K562 (cell line): ENCODE results near the gene CCNYL1. TPM values are rescaled to one million over a fixed set of nuclear protein-coding genes. Genes with fewer than 3 reads are reported as not detected.

Experiments used
- C11orf30 ChIP-seq: fragments of 450-650 bp; IDR thresholded peaks from 2 replicates; pipeline ENCODE4 v1.6.1; 2016; ENCODE audit warnings: low read depth, mild to moderate bottlenecking
- DACH1 ChIP-seq: fragments of 450-650 bp; IDR thresholded peaks from 2 replicates; pipeline ENCODE4 v1.6.1; 2018; ENCODE audit not compliant: partially characterized antibody
- KAT7 ChIP-seq: sonication (generic); formaldehyde crosslinking; IDR thresholded peaks from 2 replicates; pipeline ENCODE4 v1.8.0; 2022; ENCODE audit warnings: missing genetic modification reagents, mild to moderate bottlenecking, borderline replicate concordance
- KLF13 ChIP-seq: fragments of 450-650 bp; IDR thresholded peaks from 2 replicates; pipeline ENCODE4 v1.6.1; 2016; ENCODE audit warnings: missing genetic modification characterization, low read depth, mild to moderate bottlenecking, missing compliant biosample characterization, moderate library complexity, borderline replicate concordance
- RBM25 ChIP-seq: fragments of 200-400 bp; formaldehyde crosslinking; IDR thresholded peaks from 2 replicates; pipeline ENCODE4 v1.6.1; 2018; ENCODE audit warnings: low read length, low read depth, moderate library complexity; ENCODE audit not compliant: severe bottlenecking
- TAF1 ChIP-seq: IDR thresholded peaks from 2 replicates; pipeline ENCODE4 v1.6.1; 2011; ENCODE audit warnings: mild to moderate bottlenecking, low read length, moderate library complexity; ENCODE audit not compliant: insufficient read depth, control insufficient read depth, severe bottlenecking; ENCODE audit errors: extremely low read depth
- ZNF76 ChIP-seq: fragments of 250-450 bp; sonication (Bioruptor Pico); IDR thresholded peaks from 2 replicates; pipeline ENCODE4 v1.4.0; 2020; ENCODE audit warnings: mild to moderate bottlenecking, moderate library complexity, borderline replicate concordance
- polyA plus RNA-seq, 8 experiments: library from polyadenylated mRNA; depleted of rRNA in 4 of 8; stranded (reverse) in 5 of 8; unstranded in 3 of 8; fragments of >200 nt; fragmentation: Nextera tagmentation in 2 of 8; fragmentation: Illumina TruSeq in 1 of 8; extraction: Ambion mirVana in 2 of 8; extraction: Trizol in 1 of 8; gene quantifications; 2 replicates each; pipeline versions ENCODE4 v1.2.1 to v1.2.3, GENCODE V29; 2011 to 2014; ENCODE audit warnings: inconsistent platforms in 1 of 8, missing spikeins in 1 of 8
- total RNA-seq, 7 experiments: library from RNA; depleted of rRNA in 6 of 7; stranded (reverse); fragments of >200 nt in 6 of 7; fragmentation: Illumina TruSeq in 2 of 7; extraction: Trizol in 2 of 7; gene quantifications; 2 replicates each; pipeline versions ENCODE4 v1.2.1 to v1.2.3, GENCODE V29; 2011 to 2021; ENCODE audit warnings: low replicate concordance in 1 of 7
- TF ChIP-seq, protein P1 (sequence below): fragments of 200-800 bp; sonication (Bioruptor generic); IDR thresholded peaks from 2 replicates; pipeline ENCODE4 v1.6.1; 2016; ENCODE audit warnings: missing genetic modification characterization, missing compliant biosample characterization
- TF ChIP-seq, protein P2 (sequence below): fragments of 450-650 bp; IDR thresholded peaks from 2 replicates; pipeline ENCODE4 v1.6.1; 2016
- TF ChIP-seq, protein P3 (sequence below): fragments of 450-650 bp; formaldehyde crosslinking; IDR thresholded peaks from 2 replicates; pipeline ENCODE4 v1.4.0; 2020; ENCODE audit warnings: mild to moderate bottlenecking
- TF ChIP-seq, protein P4 (sequence below), 2 experiments: IDR thresholded peaks in 1 of 2; conservative IDR thresholded peaks in 1 of 2; 2 replicates each; pipeline ENCODE4 v1.6.1; 2016; ENCODE audit warnings: low read depth in 2 of 2, mild to moderate bottlenecking in 1 of 2, missing compliant biosample characterization in 1 of 2, missing genetic modification characterization in 1 of 2, moderate library complexity in 1 of 2

CCNYL1 gene
- total and polyA plus RNA-seq, 9 of the 15 experiments (the other 6 are each of a cell fraction or from before 2014, with no cell fraction given) = 1.9 to 7.5 (median 4.7) TPM

DNA sequence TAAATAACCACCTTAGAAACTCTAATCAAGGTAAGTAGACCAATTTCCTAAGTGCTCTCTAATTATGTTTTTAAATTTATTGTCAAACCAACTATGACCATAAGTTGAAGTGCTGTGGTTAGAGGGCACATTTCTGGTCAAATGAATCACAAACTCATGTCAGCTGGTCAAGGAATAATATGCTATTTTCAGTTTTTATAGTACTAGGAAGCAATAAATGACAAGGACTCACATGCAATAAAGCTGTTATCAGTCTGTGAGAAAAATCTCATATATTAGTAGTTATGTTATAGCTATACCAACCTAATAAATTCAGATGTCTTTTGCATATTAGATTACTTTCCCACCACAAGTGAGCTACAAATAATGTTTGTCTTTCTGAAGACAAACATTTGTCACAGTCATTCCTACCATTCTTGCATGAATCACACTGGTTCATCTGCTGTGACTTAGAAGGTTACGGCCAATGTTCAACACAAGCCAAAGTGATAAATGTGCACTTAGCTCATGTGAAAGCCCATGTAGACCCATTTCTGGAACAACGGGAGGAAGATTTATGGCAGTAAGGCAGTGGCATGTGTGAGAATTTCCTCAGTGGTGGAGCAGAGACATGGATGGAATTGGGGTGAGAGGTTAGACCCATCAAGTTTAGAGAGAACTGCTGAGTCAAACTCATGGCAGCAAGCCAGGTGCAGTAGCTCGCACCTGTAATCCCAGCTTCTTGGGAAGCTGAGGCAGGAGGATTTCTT is 27.4 kb upstream of the CCNYL1 start (continued):
- TF ChIP-seq, protein P1, sequence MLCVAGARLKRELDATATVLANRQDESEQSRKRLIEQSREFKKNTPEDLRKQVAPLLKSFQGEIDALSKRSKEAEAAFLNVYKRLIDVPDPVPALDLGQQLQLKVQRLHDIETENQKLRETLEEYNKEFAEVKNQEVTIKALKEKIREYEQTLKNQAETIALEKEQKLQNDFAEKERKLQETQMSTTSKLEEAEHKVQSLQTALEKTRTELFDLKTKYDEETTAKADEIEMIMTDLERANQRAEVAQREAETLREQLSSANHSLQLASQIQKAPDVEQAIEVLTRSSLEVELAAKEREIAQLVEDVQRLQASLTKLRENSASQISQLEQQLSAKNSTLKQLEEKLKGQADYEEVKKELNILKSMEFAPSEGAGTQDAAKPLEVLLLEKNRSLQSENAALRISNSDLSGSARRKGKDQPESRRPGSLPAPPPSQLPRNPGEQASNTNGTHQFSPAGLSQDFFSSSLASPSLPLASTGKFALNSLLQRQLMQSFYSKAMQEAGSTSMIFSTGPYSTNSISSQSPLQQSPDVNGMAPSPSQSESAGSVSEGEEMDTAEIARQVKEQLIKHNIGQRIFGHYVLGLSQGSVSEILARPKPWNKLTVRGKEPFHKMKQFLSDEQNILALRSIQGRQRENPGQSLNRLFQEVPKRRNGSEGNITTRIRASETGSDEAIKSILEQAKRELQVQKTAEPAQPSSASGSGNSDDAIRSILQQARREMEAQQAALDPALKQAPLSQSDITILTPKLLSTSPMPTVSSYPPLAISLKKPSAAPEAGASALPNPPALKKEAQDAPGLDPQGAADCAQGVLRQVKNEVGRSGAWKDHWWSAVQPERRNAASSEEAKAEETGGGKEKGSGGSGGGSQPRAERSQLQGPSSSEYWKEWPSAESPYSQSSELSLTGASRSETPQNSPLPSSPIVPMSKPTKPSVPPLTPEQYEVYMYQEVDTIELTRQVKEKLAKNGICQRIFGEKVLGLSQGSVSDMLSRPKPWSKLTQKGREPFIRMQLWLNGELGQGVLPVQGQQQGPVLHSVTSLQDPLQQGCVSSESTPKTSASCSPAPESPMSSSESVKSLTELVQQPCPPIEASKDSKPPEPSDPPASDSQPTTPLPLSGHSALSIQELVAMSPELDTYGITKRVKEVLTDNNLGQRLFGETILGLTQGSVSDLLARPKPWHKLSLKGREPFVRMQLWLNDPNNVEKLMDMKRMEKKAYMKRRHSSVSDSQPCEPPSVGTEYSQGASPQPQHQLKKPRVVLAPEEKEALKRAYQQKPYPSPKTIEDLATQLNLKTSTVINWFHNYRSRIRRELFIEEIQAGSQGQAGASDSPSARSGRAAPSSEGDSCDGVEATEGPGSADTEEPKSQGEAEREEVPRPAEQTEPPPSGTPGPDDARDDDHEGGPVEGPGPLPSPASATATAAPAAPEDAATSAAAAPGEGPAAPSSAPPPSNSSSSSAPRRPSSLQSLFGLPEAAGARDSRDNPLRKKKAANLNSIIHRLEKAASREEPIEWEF (CRISPR knock-in tag) = no peak
- TF ChIP-seq DACH1 = no peak
- TF ChIP-seq, protein P2, sequence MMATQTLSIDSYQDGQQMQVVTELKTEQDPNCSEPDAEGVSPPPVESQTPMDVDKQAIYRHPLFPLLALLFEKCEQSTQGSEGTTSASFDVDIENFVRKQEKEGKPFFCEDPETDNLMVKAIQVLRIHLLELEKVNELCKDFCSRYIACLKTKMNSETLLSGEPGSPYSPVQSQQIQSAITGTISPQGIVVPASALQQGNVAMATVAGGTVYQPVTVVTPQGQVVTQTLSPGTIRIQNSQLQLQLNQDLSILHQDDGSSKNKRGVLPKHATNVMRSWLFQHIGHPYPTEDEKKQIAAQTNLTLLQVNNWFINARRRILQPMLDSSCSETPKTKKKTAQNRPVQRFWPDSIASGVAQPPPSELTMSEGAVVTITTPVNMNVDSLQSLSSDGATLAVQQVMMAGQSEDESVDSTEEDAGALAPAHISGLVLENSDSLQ = 0 out of 2 replicates have a peak, but pooled peaks have one; percentile 25
- TF ChIP-seq C11orf30 = peak; percentile 54; the same call in 1 of the 2 replicates
- TF ChIP-seq RBM25 = no peak
- TF ChIP-seq, protein P3, sequence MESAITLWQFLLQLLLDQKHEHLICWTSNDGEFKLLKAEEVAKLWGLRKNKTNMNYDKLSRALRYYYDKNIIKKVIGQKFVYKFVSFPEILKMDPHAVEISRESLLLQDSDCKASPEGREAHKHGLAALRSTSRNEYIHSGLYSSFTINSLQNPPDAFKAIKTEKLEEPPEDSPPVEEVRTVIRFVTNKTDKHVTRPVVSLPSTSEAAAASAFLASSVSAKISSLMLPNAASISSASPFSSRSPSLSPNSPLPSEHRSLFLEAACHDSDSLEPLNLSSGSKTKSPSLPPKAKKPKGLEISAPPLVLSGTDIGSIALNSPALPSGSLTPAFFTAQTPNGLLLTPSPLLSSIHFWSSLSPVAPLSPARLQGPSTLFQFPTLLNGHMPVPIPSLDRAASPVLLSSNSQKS (CRISPR knock-in tag) = no peak
- TF ChIP-seq KLF13 (tag) = no peak
- no peak for TF ChIP-seq ZNF76 (CRISPR knock-in tag)
- TF ChIP-seq, protein P4, sequence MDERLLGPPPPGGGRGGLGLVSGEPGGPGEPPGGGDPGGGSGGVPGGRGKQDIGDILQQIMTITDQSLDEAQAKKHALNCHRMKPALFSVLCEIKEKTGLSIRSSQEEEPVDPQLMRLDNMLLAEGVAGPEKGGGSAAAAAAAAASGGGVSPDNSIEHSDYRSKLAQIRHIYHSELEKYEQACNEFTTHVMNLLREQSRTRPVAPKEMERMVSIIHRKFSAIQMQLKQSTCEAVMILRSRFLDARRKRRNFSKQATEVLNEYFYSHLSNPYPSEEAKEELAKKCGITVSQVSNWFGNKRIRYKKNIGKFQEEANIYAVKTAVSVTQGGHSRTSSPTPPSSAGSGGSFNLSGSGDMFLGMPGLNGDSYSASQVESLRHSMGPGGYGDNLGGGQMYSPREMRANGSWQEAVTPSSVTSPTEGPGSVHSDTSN (CRISPR knock-in tag; IDR thresholded peaks at IDR 0.05; ENCODE audit: low read depth) = no peak
- TF ChIP-seq, protein P4 (tag; conservative IDR thresholded peaks at IDR 0.05; ENCODE audit: low read depth) = 0 out of 2 replicates have a peak, but pooled peaks have one; percentile 56
- TF ChIP-seq KAT7 (CRISPR knock-in tag) = no peak
- no peak for TF ChIP-seq TAF1
- TF ChIP-seq, all 486 proteins: peak for 7
